ENCODE results near the gene FBXO48.
A peak's percentile ranks its signal among the peaks of the same experiment; 100 is the strongest.

The FBXO48 gene

DNA sequence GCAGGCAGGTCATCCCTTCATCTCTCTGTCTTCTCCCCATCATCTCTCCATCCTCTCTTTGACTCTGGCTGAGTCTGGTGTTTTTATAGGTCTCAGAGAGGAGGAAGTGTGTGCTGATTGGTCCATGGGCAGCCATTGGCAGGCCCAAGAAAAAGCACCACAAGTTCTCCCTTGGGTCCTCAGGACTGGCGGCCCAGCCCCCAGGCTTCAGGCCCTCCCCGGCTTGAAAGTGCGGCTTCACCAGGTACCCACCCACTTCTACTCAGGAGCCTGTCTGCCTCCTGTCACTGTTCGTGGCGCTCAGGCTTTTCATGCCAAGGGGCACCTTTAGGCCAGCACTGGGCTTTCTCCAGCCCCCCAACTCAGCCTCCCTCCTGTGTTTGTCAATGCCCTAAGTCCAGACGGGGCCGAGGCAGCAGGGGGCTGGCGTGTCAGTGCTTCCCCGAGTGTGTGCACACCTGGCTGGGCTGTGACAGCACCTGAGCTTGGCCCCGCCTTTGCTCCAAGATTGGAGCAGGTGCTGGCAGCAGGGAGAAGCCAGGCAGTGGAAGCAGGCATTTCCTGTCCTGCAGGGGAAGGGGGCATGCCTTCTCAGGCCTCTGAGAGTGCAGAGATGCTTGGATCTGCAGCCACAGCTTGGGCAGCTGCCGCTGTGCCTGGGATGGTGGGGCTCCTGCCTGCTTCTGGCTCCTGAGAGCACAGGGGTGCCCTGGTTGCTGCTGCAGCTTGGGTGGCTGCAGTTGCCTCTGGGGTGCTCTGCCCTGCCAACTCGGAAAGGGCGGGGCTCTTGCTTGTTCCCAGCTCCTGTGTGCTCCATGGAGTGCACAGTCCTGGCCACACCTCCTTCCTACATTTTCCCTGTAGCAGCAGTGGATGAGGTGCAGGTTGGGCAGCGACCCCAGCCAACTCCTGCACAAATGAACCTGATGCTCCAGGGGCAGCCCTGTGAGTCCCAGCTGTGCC is 34.1 kb downstream of the FBXO48 start:
- H3K4me3 ChIP-seq (ENCODE audit: low read depth in 1 of 2, low read length in 1 of 2), result no peak overlapping the region
- TF ChIP-seq, protein P1, sequence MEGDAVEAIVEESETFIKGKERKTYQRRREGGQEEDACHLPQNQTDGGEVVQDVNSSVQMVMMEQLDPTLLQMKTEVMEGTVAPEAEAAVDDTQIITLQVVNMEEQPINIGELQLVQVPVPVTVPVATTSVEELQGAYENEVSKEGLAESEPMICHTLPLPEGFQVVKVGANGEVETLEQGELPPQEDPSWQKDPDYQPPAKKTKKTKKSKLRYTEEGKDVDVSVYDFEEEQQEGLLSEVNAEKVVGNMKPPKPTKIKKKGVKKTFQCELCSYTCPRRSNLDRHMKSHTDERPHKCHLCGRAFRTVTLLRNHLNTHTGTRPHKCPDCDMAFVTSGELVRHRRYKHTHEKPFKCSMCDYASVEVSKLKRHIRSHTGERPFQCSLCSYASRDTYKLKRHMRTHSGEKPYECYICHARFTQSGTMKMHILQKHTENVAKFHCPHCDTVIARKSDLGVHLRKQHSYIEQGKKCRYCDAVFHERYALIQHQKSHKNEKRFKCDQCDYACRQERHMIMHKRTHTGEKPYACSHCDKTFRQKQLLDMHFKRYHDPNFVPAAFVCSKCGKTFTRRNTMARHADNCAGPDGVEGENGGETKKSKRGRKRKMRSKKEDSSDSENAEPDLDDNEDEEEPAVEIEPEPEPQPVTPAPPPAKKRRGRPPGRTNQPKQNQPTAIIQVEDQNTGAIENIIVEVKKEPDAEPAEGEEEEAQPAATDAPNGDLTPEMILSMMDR (IDR thresholded peaks at IDR 0.05), result no peak
- peaks cover 9 to 27% of the 10 kb centered on the region in 2 experiments for H3K4me1 ChIP-seq (ENCODE audit: control insufficient read depth in 1 of 2, insufficient read depth in 1 of 2, low read depth in 1 of 2, low read length in 1 of 2)
- no peaks in the 10 kb centered on the region for H3K27me3 ChIP-seq
- H3K27ac ChIP-seq, result no peak overlapping the region
- H3K9me3 ChIP-seq, result no peaks in the 10 kb centered on the region
- no peaks in the 10 kb centered on the region for H3K36me3 ChIP-seq

DNA sequence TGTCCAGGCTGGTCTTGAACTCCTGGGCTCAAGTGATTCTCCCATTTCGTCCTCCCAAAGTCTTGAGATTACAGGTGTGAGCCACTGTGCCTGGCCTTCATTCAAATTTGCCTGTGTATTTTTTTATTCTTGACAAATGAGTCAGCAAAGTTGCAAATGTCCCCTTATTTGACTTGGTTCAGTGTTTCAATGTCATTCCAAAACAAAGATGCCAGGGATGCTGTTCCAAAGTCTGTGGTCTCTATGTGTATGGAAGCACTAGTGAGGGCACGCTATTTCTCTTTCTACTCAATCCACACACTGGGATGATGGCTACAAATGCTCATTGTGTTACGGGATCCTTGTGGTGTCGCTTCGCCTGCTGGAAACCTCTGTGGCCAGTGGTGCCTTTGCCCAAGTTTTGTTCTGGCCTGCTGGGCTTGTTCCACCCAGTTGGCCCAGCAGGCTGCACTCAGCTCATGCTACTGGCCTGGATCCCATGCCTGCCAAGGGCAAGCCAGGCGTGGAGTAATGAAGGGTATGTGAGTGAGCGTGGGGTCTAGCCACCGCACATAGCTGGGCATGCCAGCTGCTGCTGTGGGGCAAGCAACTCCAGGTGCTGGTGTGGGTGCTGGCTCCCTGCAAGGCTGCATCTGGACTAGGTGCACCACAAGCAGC is 35.6 kb downstream of the FBXO48 start:
- H3K27me3 ChIP-seq, result no peaks in the 10 kb centered on the region
- no peaks in the 10 kb centered on the region for H3K9me3 ChIP-seq
- peaks cover 24 to 42% of the 10 kb centered on the region in 2 experiments for H3K4me1 ChIP-seq (ENCODE audit: control insufficient read depth in 1 of 2, insufficient read depth in 1 of 2, low read depth in 1 of 2, low read length in 1 of 2)
- H3K36me3 ChIP-seq, result no peaks in the 10 kb centered on the region
- TF ChIP-seq, protein P1 (IDR thresholded peaks at IDR 0.05), result no peak
- H3K27ac ChIP-seq, result no peak overlapping the region
- H3K4me3 ChIP-seq (ENCODE audit: low read depth in 1 of 2, low read length in 1 of 2), result no peak overlapping the region

DNA sequence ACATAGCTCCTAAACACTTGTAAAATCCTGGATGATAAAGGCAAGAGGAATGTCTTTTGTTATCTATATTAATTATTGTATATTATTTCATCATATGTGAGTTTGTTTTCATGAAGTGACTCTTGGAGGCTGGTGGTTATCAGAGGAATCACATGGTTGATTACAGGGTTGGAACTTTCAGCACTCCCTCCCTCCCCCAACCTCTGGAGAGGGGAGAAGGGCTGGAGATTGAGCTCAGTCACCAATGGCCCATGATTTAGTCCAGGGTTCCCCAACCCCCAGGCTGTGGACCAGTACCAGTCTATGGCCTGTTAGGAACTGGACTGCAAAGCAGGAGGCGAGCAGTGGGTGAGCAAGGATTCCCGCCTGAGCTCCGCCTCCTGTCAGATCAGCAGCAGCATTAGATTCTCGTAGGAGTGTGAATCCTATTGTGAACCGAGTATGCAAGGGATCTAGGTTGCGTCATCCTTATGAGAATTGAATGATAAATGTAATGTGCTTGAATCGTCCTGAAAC is 37.7 kb downstream of the FBXO48 start:
- H3K9me3 ChIP-seq, result no peaks in the 10 kb centered on the region
- peaks cover 45 to 54% of the 10 kb centered on the region in 2 experiments for H3K4me1 ChIP-seq (ENCODE audit: control insufficient read depth in 1 of 2, insufficient read depth in 1 of 2, low read depth in 1 of 2, low read length in 1 of 2)
- no peaks in the 10 kb centered on the region for H3K27me3 ChIP-seq
- TF ChIP-seq, protein P1 (IDR thresholded peaks at IDR 0.05), result no peak
- no peak overlapping the region for H3K27ac ChIP-seq
- no peak overlapping the region for H3K4me3 ChIP-seq (ENCODE audit: low read depth in 1 of 2, low read length in 1 of 2)
- no peaks in the 10 kb centered on the region for H3K36me3 ChIP-seq

DNA sequence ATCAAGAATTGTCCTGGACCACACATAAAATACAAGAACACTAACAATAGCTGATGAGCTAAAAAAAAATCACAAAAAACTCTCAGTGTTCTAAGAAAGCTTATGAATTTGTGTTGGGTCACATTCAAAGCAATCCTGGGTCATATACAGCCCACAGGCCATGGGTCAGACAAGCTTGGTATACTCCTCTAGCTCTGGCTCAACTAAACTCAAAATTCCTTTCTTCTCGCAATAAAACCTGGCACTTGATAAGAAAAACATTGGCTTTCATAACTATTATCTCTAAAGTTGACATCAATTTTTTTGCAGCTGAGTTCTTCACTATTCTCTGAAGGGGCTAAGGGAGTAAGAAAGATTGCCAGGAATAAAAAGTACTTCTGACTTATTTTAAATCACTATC is 38.3 kb downstream of the FBXO48 start:
- Histone ChIP-seq H3K4me1 (ENCODE audit: control insufficient read depth in 1 of 2, insufficient read depth in 1 of 2, low read depth in 1 of 2, low read length in 1 of 2) (peaks cover 51 to 60% of the 10 kb centered on the region in 2 experiments), H3K27me3 (no peaks in the 10 kb centered on the region), H3K9me3 (no peaks in the 10 kb centered on the region), H3K36me3 (no peaks in the 10 kb centered on the region), H3K4me3 (ENCODE audit: low read depth in 1 of 2, low read length in 1 of 2) (no peak overlapping the region), H3K27ac (peak overlapping the region; percentile 84)
- TF ChIP-seq, protein P1 (IDR thresholded peaks at IDR 0.05), result no peak

DNA sequence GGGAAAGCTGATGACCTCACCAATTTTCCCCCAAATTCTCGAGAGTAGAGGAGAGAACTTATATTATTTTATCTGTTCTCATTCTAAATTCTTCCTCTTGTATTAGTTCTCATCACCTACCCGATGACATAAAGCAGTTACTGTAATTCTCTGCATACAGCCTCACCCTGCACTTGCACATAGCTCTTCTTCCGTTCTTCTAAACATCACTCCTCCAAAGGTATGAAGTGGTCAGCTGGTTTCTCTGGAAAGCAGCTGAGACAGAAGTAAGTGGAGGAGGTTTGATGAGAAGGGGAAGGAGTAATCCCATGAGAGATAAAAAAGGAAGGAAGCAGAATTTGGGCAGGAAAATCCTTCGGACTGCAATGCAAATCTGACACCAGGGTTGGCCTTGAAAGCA is 39.0 kb downstream of the FBXO48 start:
- H3K4me1 ChIP-seq (ENCODE audit: control insufficient read depth in 1 of 2, insufficient read depth in 1 of 2, low read depth in 1 of 2, low read length in 1 of 2), result peaks cover 57 to 67% of the 10 kb centered on the region in 2 experiments
- H3K9me3 ChIP-seq, result no peaks in the 10 kb centered on the region
- peak overlapping the region; percentile 15 to 39 for H3K4me3 ChIP-seq (ENCODE audit: low read depth in 1 of 2, low read length in 1 of 2)
- TF ChIP-seq, protein P1 (IDR thresholded peaks at IDR 0.05), result no peak
- H3K27ac ChIP-seq, result peak overlapping the region; percentile 84
- H3K27me3 ChIP-seq, result no peaks in the 10 kb centered on the region
- H3K36me3 ChIP-seq, result no peaks in the 10 kb centered on the region
